Measurements from ENCODE around the gene SRRM4. TPM values are rescaled to one million over a fixed set of nuclear protein-coding genes. Genes with fewer than 3 reads are reported as not detected.

SRRM4 gene
- total RNA-seq, 1 experiment from 2014 or later, result not detected

DNA sequence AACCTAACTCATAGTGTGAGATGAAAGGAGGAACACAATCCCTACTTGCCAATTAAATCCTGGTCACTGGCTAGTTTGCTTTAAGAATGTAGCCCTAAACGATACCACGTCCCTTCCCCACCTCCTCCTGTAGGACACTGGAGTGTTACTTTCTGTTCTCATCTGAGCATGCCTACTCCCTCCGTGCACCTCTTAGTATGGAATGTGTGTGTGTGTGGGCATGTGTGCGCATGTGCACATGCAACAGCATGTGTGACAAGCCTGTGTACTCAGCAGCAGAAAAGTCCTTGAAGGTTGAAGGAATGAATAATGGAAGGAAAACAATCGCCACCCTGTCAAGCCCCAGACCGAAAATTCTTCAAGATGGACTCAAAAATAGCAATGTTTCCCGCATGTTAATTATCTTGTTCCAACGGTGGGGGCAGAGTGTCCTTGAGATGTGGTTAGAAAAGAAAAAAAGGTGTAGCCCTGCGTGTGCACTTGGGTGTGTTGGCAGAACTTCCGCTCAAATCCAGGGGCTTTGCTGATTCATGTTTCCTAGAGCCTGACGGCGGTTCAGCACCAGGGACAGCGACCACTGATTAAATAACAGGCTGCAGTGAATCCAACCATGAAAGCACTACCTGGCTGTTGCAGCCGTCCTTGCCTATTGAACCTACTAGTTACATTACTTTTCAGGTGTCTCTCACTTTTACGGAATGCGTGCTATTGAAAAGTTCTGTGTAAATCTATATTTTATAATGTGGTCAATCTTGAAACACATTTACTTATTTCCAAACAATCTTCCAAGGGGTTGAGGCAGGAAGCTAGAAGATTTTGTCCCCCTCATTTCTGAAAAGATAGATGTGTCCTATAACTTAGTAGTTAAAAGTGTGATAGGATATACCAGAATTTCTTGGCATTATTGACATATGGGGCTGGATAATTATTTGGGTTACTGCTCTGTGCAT, 79.8 kb downstream of the SRRM4 start:
- peak; percentile 44 for DNase-seq (ENCODE audit: extremely low read depth, low read depth)

DNA sequence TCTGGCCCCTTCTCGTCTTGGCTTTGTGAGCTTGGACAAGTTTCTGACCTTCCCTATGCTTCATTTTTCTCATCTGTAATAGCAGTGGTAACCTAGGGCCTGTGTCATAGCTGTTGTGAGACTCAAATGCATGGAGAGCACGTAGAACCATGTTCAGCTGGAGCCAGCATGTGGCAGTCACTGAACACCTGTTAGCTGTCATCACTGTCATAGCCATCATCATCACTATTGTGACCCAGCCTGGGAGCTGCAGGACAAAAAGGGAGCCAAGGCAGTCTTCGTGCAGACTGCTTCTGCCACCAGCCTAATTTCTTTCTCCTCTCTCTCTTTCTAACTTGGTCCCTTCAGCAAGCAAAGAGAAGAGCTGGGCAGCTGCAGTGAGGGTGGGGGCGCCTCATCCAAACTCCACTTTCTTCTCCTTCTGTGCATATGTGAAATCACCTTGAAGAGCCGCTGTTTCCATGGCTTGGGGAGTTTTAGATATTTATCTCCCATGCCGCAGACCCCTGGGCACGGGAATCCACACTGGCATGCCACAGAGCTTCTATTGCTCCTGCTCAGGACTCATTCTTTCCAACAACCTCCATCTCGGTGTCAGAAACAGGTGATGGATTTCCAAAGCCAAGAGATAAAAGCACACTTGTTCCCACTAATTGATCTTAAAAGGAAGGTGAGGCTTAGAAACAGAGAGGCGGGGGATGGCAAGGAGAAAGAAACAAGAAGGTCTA, 87.0 kb downstream of the SRRM4 start:
- no peak for DNase-seq (ENCODE audit: extremely low read depth, low read depth)

DNA sequence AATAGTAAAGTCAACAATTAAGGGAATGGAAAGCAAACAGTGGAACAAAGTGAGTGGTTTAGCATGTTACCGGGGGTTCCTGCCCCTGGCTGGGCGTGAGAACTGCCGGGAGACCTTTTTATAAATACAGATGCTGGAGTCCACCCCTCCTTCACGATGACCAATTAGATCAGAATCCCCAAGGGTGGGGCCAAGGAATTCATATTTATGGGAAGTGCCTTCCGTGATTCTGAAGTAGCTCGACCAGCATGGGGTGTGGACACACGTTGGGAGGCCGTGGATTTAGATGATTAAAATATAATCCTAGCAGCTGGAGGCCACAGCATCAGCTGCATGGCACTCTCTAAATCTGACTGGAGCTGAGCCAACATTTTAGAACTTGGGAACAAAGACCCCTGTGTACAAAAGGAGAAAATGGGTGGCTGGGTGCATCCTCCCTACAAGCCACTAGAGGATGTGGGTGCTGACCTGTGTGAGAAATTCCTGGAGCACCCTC, 87.9 kb downstream of the SRRM4 start:
- no peak for DNase-seq (ENCODE audit: extremely low read depth, low read depth)

DNA sequence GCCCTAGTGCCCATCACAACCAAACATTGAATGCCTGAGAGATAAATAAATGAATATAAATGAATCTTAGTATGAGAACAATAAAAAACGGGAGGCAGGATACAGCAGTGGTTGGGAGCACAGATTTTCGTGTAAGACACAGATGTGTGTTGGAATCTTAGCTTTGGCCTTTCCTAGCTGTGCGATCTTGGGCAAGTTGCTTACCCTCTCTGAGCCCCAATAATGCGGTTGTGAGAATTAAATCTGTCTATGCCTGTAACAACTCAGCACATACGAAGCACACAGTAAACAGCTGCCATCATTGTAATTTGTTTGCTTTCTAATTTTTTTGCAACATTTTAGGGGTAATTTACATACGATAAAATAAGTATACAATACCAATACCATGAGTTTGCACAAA, 89.8 kb downstream of the SRRM4 start:
- no peak for DNase-seq (ENCODE audit: extremely low read depth, low read depth)

DNA sequence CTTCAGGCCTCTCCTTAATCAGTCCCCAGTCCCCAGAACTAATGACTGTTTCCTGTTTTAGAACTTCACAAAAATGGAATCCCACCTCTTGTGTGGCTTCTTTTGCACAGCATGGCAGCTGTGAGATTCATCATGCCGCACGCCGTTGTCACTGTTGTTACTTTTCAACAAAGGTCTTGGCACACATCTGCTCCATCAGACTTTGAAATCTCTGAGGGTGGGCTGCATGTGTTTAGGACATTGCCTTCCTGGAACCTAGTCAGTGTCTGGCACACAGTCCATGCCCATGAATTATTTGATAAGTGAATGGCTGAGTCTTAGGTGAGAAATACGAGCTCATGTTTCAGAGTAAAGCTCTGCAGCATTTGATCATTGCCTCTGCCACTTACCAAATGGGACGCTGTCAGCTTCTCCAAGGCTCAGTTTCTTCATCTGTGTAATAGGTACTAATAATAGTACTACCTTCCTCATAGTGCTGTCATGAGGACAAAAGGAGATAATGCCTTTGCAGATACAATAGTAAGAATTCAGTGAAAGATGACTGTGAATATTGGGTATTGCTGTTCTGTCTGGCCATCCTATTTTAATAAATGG, 90.4 kb downstream of the SRRM4 start:
- no peak for DNase-seq (ENCODE audit: extremely low read depth, low read depth)

DNA sequence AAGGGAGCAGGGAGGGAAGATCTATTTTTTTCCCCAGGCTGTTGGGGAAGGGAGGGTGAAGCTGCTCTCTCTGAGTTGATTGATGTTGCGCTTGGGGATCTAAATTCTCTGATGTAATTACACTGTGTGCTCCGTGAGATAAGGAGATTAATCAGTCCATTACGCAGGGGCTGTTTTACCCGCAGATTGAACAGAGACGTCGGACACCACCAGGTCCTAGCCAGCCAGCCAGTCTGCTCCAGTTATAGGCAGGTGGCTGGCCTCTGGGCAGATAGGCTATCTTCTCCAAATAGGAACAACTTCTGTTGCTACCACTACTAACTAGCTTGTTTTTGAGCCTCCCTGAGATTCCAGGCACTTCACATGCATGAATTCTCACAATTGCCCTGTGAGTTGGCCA, 91.1 kb downstream of the SRRM4 start:
- no peak for DNase-seq (ENCODE audit: extremely low read depth, low read depth)

DNA sequence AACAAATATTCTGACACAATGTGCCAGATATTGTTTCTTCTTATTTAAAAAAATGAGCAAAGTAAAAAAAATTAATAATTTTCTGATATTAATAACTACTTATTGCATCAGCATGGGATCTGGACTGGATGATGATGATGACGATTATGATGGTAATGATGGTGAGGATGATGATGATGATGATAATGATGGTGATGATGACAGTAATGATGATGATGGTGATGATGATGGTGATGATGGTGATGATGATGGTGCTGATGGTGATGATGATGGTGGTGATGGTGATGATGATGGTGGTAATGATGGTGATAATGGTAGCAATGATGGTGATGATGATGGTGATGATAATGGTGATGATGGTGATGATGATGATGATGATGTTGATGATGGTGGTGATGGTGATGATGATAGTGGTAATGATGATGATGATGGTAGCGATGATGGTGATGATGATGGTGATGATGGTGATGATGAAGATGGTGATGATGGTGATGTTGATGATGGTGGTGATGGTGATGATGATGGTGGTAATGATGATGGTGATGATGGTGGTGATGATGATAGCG, 94.0 kb downstream of the SRRM4 start:
- DNase-seq (ENCODE audit: extremely low read depth, low read depth), result no peak

DNA sequence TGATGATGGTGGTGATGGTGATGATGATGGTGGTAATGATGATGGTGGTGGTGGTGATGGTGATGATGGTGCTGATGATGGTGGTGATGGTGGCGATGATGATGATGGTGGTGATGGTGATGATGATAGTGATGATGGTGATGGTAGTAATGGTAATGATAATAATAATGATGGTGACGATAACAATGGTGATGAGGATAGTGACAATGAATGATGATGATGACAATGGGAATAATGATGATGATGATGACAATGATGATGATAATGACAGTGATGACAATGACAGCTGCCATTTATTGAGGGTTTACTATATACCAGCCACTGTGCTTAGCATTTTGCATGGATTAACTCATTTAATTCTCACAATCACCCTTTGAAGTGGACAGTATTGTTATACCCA, 94.6 kb downstream of the SRRM4 start:
- no peak for DNase-seq (ENCODE audit: extremely low read depth, low read depth)

DNA sequence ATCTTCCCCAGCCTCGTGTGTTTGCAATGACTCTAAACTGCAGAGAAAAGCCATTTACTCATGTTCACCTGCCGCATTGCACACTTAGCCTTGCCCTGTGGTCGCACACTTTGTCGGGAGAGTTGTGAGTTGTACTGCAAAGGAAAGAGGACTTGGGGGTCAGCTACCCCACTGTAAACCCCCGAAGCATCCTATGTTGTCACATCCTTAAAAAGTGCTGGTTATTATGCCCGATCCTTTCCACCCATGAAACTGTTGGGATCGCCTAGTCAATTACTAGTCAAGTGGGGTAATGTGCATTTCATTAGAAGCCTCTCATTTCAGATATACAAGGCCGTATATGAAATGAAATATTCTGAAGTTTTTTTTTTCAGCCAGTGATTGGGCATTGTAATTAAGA, 98.2 kb downstream of the SRRM4 start:
- DNase-seq (ENCODE audit: extremely low read depth, low read depth), result no peak

DNA sequence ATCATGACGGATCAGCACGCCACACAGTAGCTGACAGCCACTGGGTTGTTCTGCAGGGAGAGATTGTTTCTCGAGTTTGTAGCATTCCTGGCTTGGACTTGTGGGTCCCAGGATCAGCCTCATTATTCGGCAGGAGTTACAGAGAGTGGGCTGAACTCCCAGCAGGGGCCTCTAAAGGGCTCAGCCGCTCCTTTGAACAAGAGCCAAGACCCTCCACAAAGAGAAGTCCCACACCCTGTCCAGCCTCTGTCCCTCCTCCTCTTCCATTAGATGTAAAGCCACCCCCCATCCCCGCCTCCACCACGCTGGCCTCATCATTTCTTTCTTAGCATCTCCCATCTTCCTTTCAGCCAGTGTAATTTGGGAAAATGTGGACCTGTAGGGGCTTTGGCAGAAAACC, 100.7 kb downstream of the SRRM4 start:
- no peak for DNase-seq (ENCODE audit: extremely low read depth, low read depth)

DNA sequence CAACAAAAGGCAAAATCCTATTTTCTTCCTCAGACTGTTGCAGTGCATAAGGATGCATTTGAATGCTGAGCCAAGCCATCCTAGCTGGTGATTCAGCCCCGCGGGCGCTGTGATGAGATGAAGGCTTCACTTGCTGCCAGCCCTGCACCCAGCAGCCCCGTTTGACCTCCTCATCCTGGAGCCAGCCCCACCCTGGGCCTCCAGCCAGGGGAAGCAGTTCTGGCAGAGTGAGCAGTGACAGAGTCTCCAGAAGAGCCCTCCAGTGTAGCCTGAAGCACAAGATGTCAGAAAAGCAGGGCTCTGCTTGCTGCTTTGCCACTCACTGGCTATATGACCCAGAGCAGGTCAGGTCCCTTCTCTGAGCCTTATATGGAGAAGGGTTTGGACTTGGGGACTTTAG, 101.2 kb downstream of the SRRM4 start:
- DNase-seq (ENCODE audit: extremely low read depth, low read depth), result no peak

DNA sequence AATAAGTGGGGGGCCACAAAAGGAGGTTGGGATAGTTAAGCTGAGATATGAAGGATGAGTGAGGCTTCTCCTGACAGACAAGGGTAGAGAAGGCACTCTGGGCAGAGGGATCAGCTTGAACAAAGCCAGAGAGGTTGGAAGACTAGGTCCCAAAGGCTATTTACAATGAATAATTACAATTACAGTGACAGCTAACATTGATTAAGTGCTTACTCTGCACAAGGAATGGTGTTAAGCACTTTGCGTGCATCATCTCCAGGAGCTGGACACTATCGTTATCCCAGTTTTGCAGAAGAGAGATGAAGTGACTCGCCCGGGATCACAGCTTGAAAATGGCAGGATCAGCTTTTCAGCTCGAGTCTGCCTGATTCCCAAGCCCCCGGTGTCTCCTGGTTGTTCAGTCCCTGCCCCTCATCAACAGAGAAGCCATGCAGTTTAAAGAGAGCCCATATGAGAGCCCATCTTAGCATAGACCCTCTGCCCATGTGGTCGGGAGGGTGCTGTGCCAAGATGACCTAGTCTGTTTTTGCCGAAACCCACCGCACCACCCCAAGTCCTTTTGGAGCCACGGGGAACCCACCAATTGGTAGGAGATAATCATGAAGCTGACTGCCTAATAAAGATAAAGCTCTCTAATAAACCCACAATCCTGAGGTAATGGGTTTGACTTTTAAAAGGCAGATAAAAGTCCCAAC, 107.5 kb downstream of the SRRM4 start:
- DNase-seq (ENCODE audit: extremely low read depth, low read depth), result no peak

DNA sequence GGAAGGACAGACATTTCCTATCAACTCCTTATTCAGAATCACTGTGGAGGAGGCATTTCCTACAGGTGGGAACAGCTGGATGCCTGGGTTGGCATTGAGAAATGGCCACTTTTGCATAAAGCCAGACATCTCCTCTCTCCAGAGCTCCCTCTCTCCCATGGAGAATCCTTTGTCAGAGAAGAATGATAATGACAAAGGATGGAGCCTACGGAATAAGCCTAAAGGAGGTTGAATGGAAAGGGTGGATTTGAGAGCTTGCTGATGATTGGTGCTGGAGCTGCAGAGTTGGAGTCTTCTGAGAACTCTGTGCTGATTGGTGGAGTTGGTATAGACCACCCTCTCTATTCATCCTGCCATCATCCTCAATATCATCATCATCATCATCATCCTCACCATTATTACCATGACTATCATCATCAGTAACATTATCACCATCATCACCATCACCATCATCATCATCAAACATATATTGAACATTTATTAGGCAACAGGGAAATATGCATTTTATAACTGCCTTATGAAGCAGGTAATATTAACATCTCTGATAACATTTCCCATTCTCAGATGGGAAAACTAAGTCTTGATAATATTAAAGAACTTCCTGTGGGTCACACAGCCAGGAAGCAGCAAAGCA, 108.2 kb downstream of the SRRM4 start:
- DNase-seq (ENCODE audit: extremely low read depth, low read depth), result no peak

DNA sequence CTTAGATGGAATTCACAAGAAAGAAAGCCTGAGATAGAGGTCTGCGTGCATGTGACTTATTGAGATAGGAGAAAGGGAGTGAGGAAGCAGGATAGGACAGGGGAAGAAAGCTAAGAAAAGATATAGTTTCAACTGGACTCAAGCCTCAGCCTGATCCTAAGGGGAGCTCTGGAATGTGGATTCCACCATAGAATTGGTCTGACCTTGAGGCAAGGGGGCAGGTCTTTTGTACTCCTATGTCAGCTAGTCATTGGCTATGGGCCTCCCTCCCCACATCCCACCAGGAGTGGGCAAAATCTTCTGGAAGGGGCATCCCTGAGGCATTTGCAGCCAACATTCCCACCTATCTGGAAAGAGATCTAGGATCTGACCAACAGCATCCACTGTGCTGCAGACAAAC, 108.9 kb downstream of the SRRM4 start:
- DNase-seq (ENCODE audit: extremely low read depth, low read depth), result no peak

DNA sequence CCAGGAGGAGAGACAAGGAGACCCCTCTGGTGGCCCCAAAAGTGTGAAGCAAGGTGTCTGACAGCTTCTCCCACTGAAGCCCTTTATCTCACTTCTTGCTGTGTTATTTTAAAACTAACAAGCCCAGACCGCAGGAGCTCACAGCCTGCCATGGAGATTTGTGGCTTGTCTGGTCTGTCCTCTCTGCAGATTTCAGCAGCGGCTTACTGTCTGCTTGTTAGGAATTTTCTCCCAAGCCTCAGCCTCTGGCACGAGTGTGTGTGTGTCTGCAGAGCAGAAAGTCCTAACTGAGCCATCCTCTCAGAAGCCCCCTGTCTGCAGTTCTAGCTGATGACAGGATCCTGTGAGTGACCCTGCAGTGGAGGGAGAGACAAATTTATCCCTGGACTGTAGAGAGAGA, 109.5 kb downstream of the SRRM4 start:
- no peak for DNase-seq (ENCODE audit: extremely low read depth, low read depth)

DNA sequence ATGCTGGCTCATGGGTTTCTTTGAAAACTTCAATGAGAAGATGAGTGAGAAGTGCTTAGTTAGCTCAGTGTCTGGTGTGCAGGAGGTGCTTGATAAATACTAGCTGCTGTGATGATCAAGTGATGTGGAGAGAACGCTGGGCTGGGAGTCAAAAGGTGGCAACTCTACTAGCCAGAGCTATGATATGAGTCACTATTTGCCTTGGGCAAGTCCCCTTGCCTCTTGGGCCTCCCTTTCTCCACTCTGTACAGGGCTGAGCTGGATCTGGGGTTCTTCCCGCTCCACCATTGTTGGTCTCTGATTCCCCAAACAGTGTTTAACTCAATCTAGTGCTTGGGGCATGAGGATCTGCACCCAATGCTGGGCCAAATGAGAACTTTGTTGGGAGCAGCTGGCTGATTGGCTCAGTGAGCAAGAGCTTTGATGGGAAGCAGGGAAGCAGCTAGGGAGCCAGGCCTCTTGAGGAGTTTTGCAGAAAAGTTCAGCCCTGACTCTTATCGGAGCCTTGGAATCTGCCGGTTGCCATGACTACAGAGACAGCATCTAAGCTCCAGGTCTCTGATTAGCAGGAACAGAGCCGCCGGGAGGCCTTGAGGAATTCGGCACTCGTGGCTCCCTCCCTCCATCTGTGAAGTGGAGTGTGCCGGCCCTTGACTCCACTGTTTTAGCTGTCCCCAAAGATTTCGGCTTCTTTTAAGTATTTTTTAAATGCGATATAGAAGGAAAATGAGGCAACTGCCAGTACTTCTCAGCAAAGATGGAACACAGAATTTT, 115.3 kb downstream of the SRRM4 start:
- DNase-seq (ENCODE audit: extremely low read depth, low read depth), result no peak

DNA sequence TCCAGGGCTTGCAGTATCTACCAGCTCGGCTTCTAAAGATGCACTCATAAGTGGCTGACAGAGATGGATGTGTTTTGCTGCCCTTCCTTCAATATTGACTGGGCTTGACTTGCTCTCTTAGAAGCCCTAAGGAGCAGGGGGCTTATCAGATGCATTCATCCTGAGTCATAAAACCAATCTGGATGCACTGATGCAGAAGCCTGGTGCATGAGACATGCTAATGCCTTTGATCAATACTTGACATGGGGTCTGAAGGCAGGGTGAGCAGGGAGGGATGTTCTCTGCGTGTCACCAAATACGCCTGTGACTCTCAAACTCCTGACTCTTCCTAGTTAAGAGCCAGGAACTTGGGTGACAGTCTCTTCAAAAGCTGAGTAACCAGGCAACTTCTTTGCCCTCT, 119.6 kb downstream of the SRRM4 start:
- no peak for DNase-seq (ENCODE audit: extremely low read depth, low read depth)

DNA sequence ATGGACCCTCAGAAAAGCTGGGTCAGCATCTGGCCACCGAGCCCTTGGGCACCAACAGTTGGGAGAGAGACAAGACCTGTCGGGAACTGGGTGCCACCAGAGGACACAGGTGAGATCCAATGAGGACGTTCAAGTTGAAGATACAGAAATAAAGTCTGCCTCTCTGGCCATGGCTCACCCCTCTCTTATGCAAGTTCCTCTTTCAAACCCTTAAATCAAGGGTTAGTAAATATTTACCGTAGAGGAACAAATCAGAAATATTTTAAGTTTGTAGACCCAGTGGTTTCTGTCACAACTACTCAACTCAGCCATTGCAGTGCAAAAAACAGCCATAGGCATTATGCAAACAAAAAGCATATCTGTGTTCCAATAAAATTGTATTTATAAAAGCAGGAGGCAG, 120.9 kb downstream of the SRRM4 start:
- DNase-seq (ENCODE audit: extremely low read depth, low read depth), result no peak

DNA sequence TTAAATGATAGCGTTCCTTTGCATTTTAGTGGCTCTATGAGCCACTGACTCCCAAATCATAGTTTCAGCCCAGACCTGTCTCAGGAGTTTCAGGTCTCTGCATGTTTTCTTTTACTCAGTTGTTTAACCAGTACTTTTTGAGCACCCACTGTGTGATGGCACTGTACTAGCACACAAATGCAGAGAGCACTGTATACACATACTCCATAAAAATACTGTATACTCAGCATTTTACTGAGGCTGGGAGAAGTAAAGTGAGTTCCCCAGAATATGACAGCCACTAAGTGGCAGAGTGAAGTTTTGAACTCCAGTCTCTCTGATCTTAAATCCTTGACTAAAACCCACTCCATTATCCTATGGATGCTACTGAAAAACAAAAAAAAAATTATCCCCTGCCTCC, 121.4 kb downstream of the SRRM4 start:
- DNase-seq (ENCODE audit: extremely low read depth, low read depth), result no peak
